ENCODE data around the gene BRI3BP.
"Not testable (repeated sequence)": the region's sequence is repeated elsewhere in the genome, so short reads cannot be mapped to it uniquely, and the experiment has no call there.

BRI3BP gene

GRCh38 chr12:125021771-125022170 lies 28.3 kb downstream of the BRI3BP start:
- no peak for DNase-seq (ENCODE audit: low read depth)
- H3K4me3 ChIP-seq (ENCODE audit: low read depth, low read length), result no peak overlapping the region
- TF ChIP-seq CTCF (IDR thresholded peaks at IDR 0.05; ENCODE audit: low read depth, low read length, missing control alignments), result no peak

DNA sequence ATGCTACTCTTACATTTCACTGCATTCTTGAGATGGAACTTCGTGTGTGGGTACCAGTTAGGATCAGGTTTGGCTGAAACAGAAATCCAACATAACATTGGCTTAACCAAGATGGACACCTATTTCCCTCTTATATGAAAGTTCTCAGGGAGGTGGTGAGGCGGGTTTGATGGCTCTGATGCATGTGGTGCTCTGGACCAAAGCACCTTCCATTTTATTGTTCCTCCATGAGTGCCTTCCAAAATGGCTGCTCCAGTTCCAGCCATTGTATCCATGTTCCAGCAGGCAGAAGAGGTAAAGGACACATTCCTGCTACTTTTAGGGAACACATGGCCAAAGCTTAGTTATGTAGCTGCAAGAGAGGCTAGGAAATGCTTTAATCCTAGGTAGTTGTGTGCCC lies 29.6 kb downstream of the BRI3BP start:
- TF ChIP-seq CTCF (IDR thresholded peaks at IDR 0.05; ENCODE audit: low read depth, low read length, missing control alignments), result no peak
- no peak for DNase-seq (ENCODE audit: low read depth)
- H3K4me3 ChIP-seq (ENCODE audit: low read depth, low read length), result no peak overlapping the region

- TF ChIP-seq CTCF (IDR thresholded peaks at IDR 0.05; ENCODE audit: low read depth, low read length, missing control alignments), result no peak
- DNase-seq (ENCODE audit: low read depth), result no peak
- H3K4me3 ChIP-seq (ENCODE audit: low read depth, low read length), result no peak overlapping the region
Measured at GRCh38 chr12:125024949-125025563, 31.6 kb downstream of the BRI3BP start.

DNA sequence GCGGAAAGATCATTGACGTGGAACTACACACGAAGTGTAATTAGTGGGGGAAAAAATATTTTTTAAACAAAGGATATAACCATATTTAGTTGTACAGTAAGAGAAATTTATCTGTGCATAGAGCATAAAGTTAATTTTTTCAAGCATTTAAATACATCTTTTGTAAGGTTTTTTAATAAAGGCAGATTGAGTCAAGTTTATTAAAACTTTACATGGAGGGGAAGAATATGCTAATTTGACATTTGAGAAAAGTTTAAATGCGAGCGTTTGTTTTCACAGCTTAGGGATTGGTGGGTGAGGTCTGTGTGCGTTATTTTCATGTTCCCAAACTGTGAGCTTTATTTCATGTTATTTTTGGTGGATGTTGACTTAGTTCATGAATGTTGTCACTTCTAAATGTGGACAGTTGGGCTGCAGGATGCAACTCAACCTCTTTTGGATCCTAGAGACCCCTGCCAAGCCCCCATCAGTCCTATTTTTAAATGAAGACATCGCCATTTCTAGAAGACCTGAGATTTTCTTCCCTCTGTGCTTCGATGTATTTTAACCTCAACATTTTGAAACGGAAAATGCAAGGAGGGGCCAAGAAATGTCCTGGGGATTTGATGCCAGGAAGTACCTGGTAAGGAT lies 32.3 kb downstream of the BRI3BP start:
- no peak for TF ChIP-seq CTCF (IDR thresholded peaks at IDR 0.05; ENCODE audit: low read depth, low read length, missing control alignments)

DNA sequence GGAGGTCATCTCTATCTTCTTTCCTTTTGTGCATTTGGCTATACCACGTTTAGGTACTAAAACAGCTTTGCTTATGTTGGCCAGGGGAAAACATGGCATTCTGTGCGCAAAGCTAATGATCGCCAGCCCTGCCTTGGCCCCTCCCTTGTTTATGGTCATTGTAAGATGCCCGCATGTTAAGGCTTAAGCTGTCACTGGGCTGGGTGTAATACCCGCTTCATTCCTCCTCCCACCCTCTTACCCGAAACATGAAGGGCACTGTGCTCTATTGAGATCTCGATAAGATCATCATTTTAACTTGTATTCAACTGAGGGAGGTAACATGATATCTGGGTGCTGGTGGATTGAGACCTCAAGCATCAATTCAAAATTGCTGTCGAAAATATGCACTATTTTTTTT lies 34.7 kb downstream of the BRI3BP start:
- TF ChIP-seq CTCF (IDR thresholded peaks at IDR 0.05; ENCODE audit: low read depth, low read length, missing control alignments), result no peak
- no peak for DNase-seq (ENCODE audit: low read depth)
- H3K4me3 ChIP-seq (ENCODE audit: low read depth, low read length), result no peak overlapping the region

More for the DNA sequence above, 32.3 kb downstream of the BRI3BP start:
- no peak for DNase-seq (ENCODE audit: low read depth)
- H3K4me3 ChIP-seq (ENCODE audit: low read depth, low read length), result no peak overlapping the region

DNA sequence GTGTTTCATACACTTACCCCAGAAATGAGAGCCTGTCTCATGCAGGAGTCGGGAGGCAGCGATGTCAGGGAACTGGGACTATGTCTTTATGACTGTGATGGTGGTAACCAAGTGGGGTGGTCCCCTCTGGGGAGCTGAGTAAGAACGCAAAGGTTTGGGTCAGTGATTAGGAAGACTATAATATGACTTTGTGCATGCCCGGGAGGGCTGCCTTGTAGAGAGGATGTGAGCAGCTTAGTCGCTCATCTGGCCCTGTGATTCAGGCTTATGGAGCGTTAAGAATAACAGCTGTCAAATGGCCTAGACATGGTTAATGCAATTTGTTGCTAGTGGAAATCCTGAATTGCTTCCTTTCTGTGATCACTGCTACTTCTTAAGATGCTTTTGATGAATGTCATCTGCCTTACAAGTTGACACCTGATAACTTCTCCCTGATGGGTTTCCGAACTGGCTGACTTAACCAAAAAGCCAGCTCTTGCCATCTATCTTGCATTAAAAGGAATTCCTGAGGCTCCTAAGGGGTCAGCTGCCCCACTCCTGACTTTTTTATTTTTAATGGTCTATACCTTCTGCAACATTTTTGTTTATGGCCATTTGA lies 36.4 kb downstream of the BRI3BP start:
- no peak for TF ChIP-seq CTCF (IDR thresholded peaks at IDR 0.05; ENCODE audit: low read depth, low read length, missing control alignments)
- no peak for DNase-seq (ENCODE audit: low read depth)
- no peak overlapping the region for H3K4me3 ChIP-seq (ENCODE audit: low read depth, low read length)

DNA sequence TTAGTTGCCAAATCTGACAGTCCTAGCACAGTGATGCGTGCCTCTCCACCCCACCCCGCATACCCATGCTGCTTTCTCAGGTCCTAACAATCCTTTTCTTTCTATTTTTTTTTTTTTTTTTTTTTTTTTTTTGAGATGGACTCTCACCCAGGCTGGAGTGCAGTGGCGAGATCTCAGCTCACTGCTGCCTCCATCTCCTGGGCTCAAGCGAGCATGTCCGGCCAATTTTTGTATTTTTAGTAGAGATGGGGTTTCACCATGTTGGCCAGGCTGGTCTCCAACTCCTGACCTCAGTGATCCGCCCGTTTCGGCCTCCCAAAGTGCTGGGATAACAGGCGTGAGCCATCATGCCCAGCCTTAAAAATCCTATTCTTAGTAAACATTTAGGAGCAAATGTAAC lies 38.0 kb downstream of the BRI3BP start:
- H3K4me3 ChIP-seq (ENCODE audit: low read depth, low read length); DNase-seq (ENCODE audit: low read depth): not testable (repeated sequence)

Data from GM12864 (cell line).